NCI-H446 (cell line): Measurements from ENCODE around the gene COBL.

Experiments
- DNase-seq, 2 experiments: peaks; one replicate each; lab custom pipeline; 2025; lab: John Stamatoyannopoulos, UW

COBL gene, protein sequence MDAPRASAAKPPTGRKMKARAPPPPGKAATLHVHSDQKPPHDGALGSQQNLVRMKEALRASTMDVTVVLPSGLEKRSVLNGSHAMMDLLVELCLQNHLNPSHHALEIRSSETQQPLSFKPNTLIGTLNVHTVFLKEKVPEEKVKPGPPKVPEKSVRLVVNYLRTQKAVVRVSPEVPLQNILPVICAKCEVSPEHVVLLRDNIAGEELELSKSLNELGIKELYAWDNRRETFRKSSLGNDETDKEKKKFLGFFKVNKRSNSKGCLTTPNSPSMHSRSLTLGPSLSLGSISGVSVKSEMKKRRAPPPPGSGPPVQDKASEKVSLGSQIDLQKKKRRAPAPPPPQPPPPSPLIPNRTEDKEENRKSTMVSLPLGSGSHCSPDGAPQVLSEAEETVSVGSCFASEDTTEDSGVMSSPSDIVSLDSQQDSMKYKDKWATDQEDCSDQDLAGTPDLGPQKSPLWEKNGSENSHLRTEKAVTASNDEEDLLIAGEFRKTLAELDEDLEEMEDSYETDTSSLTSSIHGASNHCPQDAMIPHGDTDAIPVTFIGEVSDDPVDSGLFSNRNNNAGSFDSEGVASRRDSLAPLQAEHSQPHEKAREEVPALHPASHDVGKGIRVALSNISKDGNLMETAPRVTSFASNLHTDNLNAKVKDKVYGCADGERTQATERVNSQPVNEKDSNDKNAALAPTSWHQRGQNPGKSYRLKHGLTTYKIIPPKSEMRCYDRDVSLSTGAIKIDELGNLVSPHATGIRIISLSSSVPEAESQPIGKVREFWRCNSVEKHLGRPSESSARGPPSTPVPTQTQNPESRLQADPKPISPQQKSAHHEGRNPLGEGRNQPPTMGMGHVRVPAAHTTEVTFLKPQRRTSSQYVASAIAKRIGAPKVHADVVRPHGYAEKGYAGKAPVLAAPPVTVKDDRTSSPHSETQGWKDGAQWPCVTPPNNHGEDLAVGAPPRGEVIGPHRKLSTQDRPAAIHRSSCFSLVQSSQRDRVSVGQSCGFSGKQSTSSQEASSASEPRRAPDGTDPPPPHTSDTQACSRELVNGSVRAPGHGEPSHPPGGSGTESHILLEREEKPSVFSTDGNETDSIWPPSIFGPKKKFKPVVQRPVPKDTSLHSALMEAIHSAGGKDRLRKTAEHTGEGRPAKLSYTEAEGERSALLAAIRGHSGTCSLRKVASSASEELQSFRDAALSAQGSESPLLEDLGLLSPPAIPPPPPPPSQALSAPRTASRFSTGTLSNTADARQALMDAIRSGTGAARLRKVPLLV

DNA sequence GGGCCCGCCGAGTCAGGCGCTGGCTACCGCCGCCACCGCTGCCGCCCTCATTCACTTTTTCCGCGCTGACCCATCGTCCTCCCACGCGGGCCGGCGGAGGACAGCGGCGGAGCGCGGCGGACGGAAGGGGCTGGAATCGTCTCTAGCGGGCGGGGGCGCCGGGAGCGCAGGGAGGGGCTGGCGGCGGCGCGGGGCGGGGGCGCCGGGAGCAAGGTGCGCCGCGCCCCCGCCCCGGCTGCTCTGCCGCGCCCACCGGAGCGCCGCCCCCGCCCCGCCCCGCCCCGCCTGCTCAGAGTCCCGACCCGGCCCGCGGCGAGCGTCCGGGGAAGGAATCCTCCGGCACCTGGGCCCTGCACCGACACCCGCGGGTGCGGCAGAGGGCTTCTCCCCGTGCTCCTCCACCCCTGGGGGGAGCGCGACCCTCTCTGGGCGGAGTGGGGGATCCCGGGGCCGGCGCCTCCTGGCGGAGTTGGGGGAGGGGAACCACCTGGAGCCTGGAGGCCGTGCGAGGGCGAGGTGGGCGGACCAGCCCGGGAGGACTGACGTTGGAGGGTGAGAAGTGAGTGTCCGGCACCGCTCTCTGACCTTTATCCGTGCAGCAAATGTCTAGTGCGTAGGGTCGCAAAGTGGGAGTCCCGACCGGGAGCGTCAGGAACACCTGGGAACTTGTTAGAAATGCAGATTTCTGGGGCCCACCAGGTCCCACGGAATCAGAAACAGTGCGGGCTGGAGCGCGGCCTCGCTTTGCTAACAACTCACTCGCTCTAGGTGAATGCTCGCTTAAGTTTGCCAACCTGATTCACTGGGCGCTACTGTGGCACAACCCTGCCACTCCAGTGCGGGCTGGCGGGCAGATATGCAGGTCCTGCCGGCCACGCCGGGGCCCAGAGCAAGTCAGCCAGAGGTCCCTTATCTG is at the start of gene COBL:
Gene COBL, minus strand, starts transcription at position 144 of the 916 bp plus-strand sequence. CDS start 176 bp downstream, outside the sequence.
- no peak for DNase-seq

DNA sequence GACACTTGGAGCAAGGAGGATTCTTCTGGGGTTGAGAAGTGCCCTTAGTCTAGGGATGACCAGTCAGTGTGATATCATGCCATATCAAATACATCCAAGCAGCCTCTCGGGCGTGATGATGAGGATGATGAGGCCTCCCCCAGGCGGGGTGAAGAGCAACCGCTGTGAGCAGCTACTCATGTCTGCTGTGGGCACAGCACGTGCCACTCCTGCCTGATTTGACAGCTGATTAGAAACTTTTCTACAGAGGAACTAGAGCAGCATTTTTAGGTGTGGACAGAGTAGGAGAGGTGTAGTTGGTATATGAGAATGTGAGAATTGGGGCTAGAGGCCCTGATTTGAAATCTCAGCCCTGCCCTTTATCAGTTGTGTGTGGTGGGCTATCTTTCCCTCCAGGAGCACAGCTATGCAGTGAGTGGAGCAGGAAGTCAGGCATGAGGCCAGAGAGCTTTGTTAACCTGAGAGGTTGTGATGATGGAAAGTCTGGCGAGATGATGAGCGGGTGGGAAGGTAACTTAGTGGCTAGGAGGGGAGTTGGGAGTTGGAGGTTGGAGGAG is 49.6 kb upstream of the COBL start:
- DNase-seq: no peak

DNA sequence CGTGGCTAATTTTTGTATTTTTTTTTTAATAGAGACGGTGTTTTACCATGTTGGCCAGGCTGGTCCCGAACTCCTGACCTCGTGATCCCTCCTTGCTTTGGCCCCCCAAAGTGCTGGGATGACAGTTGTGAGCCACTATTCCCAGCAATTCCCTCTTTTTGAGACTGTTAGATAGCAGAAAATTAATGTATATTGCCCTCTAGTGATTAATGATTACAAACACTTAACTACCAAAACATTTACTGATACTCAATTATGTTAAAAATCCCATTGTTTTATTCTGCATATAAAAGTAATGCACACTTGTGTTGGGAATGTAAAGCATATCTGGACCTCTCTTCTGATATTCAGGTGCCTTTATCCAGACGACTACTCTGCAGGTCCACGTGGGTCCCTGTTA is 41.2 kb upstream of the COBL start:
- DNase-seq: no peak

DNA sequence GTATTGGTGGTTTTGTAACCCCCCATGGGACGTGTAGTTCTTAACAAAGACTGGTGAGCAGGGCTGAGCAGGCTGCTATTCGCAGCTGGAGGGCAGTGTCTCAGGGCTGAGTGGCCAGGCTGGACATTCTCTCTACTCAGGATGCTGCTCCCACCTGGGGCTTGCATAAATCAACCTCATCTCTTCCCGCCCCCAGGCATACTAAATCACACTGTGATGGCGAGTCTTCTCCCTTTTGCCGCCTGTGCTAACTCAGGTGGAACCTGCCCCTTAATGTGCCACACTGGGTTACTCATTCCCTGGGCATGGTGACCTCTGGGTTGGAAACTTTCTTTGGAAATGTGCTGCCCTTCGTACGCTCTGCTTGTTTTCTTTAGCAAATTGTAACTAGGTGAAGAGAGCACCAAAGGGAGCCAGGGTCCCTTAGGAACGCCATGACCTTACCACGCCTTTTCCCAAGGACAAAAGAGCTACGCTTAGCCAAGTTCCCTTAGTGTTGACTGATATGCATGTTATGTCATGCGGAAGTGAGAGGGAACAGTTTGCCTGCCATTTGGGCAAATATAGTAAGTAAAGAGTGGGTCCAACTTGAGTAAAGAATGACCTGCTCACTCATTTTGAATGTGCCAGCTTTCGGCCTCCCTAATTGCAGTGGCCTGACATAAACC is 40.4 kb upstream of the COBL start:
- no peak for DNase-seq

DNA sequence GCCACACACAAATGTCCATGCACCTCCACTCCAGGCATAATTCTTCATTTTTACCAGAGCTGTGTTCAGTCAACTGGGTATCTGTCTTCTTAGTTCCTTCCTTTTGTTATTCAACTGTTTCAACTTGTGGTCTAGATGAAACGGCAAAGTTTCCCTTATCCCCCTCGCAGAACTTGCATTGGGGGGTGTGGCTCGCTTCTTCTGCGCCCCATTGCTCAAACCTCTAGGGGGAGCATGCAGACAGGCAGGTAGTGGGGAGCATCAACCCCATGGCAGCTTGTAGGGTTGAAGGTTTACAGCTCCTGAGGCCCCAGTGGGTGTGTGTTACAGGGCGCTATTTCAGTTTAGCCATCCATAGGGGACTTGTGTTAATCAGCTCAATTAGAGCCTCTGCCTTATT is 38.3 kb upstream of the COBL start:
- no peak for DNase-seq

DNA sequence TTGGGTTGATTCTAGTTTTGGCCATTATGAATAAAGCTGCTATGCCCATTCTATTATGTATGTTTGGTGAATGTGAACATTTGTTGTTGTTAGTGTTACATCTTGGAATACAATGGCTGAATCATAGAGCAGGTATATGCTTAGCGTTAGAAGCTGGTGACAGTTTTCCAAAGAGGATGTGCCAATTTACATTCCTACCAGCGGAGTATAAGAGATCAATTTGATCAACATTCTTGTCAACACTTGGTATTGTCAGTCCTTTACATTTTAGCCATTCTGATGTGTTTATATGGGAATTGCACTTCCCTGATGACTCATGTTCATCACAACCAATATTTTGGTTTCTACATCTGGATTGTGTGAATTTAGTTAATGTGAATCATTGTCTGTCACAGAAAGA is 37.8 kb upstream of the COBL start:
- DNase-seq: no peak

DNA sequence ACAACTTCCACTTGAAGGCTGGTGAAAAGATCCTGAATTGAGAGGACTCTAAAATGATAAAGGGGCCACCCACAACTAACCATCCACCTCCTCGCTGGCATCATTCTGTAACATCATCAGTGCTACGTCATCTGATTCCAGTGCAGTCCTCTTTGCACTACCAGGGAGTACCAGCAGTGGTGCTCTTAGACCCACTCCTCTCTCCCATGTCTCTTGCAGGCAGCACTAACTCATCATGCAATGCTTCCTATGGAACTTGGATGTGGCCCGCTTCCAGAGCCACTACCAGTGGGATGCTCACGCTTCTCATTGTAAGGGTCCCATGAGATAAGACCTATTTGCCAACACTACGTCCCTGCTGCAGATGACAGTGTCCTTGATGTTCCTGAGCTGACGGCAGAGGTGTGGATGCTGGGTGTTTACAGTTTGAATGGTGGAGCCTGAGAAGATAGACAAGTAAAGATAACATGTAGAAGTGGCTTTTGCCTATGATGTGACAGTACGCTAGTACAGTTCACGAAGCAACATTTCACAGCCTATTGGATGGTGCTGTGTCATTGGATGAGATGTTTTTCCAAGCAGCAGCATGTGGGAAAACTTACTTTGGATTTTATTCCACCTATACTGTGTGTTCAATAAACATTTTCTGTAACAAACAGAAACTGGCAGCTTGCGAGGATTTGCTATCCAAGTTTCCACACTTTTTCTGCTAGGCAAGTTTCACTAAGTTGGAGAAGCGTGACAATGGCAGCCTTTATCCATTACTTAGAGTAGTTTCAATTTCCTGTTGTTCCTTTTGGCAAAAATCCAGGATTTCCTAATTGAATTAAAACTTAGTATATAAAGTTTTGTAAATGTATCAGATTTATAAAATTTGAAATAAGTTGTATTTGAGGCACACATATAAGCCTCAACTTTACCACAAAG is 35.8 kb upstream of the COBL start:
- no peak for DNase-seq

DNA sequence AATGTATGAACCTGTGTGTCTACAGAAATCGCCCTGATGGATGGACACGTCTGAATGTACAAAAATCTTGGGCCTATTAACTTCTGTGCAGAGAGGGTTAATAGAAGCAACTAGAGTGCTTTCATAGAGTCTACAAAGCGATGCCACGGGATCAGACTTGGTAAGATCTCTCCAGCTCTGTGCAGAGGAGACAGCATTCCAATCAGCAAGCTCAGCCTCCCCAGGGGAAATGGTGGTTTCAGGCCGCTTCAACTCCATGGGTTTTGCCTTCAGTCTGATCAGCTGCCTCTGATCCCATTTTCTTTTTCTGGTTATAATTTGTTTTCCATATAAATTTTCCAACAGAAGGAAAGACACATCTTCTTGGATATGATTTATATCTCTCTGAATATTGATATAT is 35.1 kb upstream of the COBL start:
- no peak for DNase-seq

DNA sequence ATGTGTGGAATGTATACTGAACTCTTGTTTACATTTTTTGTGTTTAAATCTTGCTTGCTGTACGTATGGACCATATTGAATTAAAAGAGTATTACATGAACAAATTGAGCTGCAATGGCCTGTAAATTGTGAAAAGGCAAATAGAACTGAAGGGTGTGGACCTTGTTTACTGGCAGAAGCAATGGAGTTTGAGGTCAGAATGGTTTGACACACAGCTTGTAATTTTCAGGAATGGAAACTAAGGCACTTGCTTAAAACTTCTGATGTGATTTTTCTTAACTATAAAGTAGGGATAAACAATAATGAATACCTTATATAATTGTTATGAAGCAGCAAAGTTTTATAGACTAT is 33.9 kb upstream of the COBL start:
- no peak for DNase-seq

DNA sequence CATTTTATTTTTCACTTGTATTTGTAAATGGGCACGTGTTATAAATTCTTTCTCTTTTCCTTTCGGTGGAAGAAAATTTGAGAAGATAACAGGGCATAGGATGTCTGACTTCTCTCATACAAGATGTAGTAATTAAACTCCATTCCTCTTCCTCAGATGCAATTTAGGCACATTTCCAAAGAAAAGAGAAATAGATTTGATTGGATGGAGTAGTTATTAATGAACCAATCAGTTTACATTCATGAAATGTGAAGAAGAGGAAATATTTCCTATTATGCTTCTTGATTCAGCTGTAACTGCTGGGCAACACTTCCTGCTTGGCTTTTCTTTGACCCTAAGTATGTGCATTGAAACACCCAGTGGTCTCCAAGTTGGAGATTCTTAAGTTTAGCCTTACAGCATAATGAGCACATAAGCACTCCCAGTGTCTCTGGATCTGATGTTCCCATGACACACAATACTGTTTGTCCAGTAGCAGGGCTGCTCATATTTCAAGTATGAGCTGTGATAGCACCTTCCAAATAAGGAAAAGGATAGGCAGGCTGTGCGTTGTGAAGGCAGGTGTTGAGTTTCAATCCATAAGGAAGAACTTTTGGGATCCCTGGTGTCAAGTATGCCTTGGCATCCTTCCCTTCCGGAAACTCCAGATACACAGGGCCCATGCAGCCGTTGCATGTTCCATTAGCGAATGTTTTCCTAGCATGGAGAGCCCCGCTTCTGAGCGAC is 33.4 kb upstream of the COBL start:
- no peak for DNase-seq

DNA sequence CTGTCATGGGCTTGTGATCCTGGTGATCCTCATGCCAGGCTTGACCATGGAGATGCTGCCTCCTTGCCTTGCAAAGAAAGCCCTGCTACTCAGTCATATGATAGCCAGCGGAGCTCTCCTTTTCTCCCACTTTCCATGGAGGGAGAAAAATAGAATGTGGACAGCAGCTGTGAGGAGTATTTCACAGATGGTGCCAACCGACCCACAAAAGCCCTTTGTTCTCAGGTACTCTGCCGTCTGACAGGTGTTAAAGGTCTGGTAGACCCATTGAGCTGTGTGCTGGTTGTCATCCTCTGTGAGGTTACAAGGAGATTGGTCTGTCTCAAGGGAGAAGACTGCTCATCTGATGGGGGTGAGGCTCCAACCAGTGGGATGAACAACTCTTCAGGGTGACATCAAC is 29.5 kb upstream of the COBL start:
- DNase-seq: no peak

DNA sequence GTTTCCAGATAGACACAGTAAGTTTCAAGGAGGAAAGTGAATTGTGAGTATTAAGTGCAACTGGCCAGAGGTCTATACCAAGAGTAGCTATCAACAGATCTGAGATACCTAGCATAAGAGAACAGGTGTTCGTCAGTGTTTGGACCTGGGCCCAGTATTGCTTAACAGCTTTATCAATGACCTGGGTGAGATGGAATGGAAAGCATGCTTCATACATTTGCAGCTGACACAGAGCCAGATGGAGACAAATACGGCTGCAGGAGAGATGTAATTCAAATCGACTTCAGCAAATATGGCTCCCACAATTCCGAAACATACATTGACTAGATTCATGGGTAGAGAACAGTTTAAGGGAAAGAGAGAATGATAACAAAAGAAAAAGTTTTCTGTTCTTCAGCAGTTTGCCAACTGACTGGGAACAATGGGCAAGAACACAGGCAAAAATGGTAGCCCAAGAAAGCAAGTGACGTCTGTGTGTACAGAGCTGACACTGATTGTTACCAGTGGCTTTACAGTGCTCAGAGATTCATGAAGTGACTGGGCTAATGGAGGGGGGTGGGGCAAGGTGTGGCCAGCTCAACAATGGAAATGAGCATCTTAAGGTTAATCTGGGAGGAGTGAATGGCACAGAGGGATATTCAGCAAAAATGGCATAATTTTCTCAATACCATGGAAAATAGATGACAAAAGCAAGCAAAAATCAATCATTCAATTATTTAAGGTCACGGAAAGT is 28.0 kb upstream of the COBL start:
- DNase-seq: no peak

DNA sequence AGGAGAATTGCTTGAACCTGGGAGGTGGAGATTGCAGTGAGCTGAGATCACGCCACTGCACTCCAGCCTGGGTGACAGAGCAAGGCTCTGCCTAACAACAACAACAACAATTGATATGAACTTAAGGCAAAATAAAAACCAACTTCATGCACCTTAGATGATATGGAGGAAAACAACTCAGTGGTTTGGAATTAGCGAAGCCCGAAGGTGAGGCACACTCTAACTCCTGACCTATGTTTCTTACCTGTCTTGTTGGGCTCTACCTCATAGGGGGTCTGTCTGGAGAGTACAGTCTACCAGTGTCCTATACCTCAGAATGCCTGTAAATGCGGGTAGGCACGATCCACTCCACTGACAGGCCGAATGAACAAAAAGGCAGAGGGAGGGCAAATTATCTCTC is 24.3 kb upstream of the COBL start:
- no peak for DNase-seq

DNA sequence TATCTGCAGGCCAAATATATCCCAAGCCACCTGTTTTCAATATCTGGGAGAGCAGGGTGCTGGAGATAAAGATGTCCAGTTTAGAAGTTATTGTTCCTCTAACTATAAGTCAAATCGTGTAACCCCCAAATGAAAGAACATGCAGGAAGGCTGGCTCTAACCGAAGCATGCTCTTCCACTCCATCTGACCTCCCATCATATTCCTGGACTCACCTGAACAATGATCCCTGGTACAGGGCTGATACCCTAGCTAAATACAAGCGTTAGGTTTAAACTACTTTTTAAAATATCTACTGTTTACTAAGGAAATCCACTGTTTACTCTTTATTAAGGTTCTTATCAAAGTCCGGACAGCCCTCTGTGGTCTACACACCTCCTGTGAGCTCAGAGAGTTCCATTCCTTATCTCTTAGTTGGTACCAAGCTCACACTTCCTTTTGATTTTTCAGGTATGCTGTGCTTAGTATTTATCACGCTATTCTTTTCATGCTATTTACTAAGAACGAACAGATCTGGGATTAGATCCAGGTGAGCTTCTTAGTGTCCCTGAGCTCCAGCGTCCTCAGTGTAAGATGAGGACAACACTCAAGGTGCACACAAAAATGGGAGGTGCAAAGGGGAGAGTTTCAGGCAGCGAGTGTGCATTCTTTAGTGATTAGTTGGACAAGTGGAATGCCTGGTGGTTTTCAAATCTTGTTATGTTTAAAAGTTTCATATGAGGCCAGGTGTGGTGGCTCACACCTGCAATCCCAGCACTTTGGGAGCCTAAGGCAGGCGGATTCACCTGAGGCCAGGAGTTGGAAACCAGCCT is 23.6 kb upstream of the COBL start:
- no peak for DNase-seq

DNA sequence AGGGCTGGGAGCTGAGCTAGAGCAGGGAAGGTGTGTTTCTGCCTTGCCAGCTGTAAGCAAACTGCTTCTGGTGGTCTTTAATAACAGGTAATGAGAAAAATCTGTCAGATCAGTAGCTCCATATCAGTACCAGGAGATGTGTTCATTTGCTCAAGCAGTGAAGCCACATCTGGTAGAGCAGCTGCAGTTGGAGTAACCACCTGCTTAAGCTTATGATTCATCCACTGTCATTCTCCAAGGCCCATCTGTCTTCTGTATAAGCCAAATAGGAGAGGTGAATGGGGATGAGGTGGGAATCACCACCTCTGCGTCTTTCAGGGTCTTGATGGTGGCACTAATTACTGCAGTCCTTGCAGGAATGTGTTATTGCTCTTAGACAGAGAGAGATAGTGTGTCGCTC is 18.4 kb upstream of the COBL start:
- no peak for DNase-seq

DNA sequence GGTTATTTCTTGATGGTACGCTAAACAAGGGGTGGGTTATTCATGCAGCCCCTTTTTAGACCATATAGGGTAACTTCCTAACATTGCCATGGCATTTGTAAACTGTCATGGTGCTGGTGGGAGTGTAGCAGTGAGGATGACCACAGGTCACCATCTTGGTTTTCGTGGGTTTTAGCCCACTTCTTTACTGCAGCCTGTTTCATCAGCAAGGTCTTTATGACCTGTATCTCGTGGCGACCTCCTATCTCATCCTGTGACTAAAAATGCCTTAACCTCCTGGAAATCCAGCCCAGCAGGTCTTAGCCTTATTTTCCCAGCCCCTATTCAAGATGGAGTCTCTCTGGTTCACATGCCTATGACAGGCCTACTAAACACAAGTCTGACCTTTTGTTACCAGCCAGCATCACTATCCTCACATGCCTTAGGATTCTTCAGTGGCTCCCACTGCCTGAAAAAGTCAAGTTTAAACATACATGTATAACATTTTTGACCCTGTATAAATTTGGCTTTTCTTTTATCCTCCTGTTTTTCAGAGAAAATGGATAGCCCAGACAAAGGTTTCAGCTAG is 13.2 kb upstream of the COBL start:
- no peak for DNase-seq

DNA sequence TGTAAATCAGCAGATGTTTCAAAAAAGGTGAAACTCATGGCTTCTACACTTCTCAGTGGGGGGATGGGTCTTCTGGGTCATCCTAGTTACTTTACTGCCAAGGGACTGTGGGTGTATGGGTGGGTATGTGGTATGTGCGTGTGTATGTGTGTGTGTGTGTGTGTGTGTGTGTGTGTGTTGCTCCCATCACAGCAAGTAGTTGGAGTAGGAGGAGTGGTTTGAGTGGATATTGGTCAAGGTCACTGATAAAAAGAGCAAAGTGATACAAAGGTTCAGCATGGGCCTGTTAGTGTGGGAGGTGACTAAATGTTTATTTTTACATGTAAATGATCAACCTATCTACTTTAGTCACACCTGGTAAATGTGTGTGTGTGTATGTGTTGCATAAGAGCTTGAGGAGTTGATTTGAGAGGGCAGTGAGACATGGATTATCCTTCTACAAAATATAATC is 11.8 kb upstream of the COBL start:
- DNase-seq: no peak
